NCI-H1092 treated with DMSO at 0.1 percent for 48 hours (cell line): ENCODE results near the gene FPR3.
"Not testable (repeated sequence)": the region's sequence is repeated elsewhere in the genome, so short reads cannot be mapped to it uniquely, and the experiment has no call there.

Source experiments
- DNase-seq: peaks from one replicate; lab custom pipeline; 2025; lab: John Stamatoyannopoulos, UW

The FPR3 gene

GRCh38 chr19:51784109-51784785 is 10.7 kb upstream of the FPR3 start:
- no peak for DNase-seq

- no peak for DNase-seq
These were observed 9.9 kb upstream of the FPR3 start for GRCh38 chr19:51784922-51785690.

- no peak for DNase-seq
These were observed 8.1 kb upstream of the FPR3 start for GRCh38 chr19:51786646-51787494.

- DNase-seq, result no peak
These were observed 6.9 kb upstream of the FPR3 start for GRCh38 chr19:51788029-51788428.

GRCh38 chr19:51789061-51789795 is 5.7 kb upstream of the FPR3 start:
- no peak for DNase-seq

GRCh38 chr19:51792932-51793331 is 2.0 kb upstream of the FPR3 start:
- DNase-seq, result no peak

GRCh38 chr19:51793994-51794393 is 963 bp upstream of the FPR3 start:
- no peak for DNase-seq

GRCh38 chr19:51796195-51796679 is 1.3 kb downstream of the FPR3 start:
- DNase-seq, result no peak

GRCh38 chr19:51797480-51797879 is 2.5 kb downstream of the FPR3 start:
- DNase-seq, result no peak

- no peak for DNase-seq
These were observed 3.1 kb downstream of the FPR3 start for GRCh38 chr19:51798062-51798461.

- no peak for DNase-seq
These were observed 4.2 kb downstream of the FPR3 start for GRCh38 chr19:51799034-51799773.

GRCh38 chr19:51799774-51800472 is 5.0 kb downstream of the FPR3 start:
- no peak for DNase-seq

- no peak for DNase-seq
These were observed 5.7 kb downstream of the FPR3 start for GRCh38 chr19:51800473-51801244.

GRCh38 chr19:51802775-51803174 is 7.8 kb downstream of the FPR3 start:
- DNase-seq, result no peak

GRCh38 chr19:51803519-51803918 is 8.6 kb downstream of the FPR3 start:
- no peak for DNase-seq

GRCh38 chr19:51803967-51804366 is 9.0 kb downstream of the FPR3 start:
- DNase-seq, result no peak

- not testable (repeated sequence) for DNase-seq
These were observed 9.8 kb downstream of the FPR3 start for GRCh38 chr19:51804789-51805188.

- not testable (repeated sequence) for DNase-seq
These were observed 10.4 kb downstream of the FPR3 start for GRCh38 chr19:51805396-51805795.

- DNase-seq, result not testable (repeated sequence)
These were observed 11.6 kb downstream of the FPR3 start for GRCh38 chr19:51806571-51806970.
